Tibial artery (tissue), 4 donors: ENCODE data around the gene MARCKS.

Experiments used
- DNase-seq, 2 donors: peaks; one replicate each; pipeline ENCODE4 v3.0.0-alpha.2; 2019
- H3K27ac ChIP-seq, 2 donors: fragments of 200-600 bp; sonication (generic) in 1 of 2; 1 replicate in 1 of 2; 2 replicates in 1 of 2; pipeline ENCODE4 v1.5.1; 2018 to 2019; ENCODE audit warnings: mild to moderate bottlenecking in 1 of 2
- H3K27me3 ChIP-seq, 2 donors: fragments of 200-600 bp; sonication (generic) in 1 of 2; one replicate each; pipeline versions ENCODE4 v1.5.1 to v1.6.0; 2016 to 2019
- H3K36me3 ChIP-seq, 3 donors: fragments of 200-600 bp; sonication (generic) in 2 of 3; one replicate each; pipeline ENCODE4 v1.5.1; 2016 to 2019; ENCODE audit warnings: mild to moderate bottlenecking in 2 of 3
- H3K4me1 ChIP-seq, 4 donors: fragments of 200-600 bp; sonication (generic) in 2 of 4; 1 replicate in 3 of 4; 2 replicates in 1 of 4; pipeline ENCODE4 v1.5.1; 2016 to 2019
- H3K4me3 ChIP-seq, 2 donors: fragments of 200-600 bp; sonication (generic) in 1 of 2; 1 replicate in 1 of 2; 2 replicates in 1 of 2; pipeline ENCODE4 v1.5.1; 2018 to 2019; ENCODE audit warnings: mild to moderate bottlenecking in 2 of 2
- H3K9me3 ChIP-seq, 3 donors: fragments of 200-600 bp; sonication (generic) in 1 of 3; one replicate each; pipeline ENCODE4 v1.5.1; 2016 to 2019
- intact Hi-C: fragments of 100-400 bp; cut with DNase I; formaldehyde crosslinking; loops from one replicate; pipeline ENCODE4 v1.15.0; 2023; ENCODE audit warnings: low total_unique reads
- TF ChIP-seq, protein P1 (sequence below), 2 experiments: fragments of 200-600 bp in 1 of 2; fragments of 450-650 bp in 1 of 2; IDR thresholded peaks; one replicate each; pipeline ENCODE4 v1.5.1; 2017 to 2019; ENCODE audit warnings: antibody characterized with exemption in 2 of 2, mild to moderate bottlenecking in 1 of 2, moderate library complexity in 1 of 2

Gene MARCKS

DNA sequence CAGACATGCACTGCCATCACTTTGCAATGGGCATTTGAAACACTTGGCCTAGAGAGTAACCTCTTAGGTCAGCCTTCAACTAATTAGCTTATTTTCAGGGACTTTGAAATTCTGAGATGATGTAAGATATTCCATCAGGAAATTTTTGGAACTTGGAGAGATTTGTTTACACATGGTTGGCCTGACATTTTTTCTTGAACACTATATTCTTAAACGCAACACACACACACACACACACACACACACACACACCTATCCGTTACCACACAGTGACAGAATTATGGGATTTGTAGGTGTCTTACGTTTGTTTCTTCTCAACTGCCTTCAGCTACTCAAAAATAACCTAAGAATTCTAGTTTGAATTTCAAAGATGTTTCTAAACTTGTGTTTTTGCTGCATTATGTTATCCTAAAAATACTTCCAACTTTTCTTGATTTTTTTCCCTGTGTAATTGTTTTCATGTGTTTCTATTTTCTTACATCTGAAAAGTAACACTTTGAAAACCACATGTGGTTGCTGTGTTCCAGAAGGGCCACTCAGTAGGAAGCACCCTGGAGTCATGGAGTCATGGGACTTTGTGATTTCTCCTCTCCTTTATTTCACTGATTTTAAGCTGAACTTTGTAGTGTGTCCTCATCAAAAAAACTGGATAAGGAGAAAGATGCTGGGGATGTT lies 31.9 kb downstream of the MARCKS start:
- DNase-seq = no peak
- H3K36me3 ChIP-seq = no peaks in the 10 kb centered on the region
- no peaks in the 10 kb centered on the region for H3K27me3 ChIP-seq
- no peak overlapping the region for H3K27ac ChIP-seq
- no peak overlapping the region for H3K4me3 ChIP-seq
- intact Hi-C loops = no loop called here
- H3K4me1 ChIP-seq = no peaks in the 10 kb centered on the region
- TF ChIP-seq, protein P1, sequence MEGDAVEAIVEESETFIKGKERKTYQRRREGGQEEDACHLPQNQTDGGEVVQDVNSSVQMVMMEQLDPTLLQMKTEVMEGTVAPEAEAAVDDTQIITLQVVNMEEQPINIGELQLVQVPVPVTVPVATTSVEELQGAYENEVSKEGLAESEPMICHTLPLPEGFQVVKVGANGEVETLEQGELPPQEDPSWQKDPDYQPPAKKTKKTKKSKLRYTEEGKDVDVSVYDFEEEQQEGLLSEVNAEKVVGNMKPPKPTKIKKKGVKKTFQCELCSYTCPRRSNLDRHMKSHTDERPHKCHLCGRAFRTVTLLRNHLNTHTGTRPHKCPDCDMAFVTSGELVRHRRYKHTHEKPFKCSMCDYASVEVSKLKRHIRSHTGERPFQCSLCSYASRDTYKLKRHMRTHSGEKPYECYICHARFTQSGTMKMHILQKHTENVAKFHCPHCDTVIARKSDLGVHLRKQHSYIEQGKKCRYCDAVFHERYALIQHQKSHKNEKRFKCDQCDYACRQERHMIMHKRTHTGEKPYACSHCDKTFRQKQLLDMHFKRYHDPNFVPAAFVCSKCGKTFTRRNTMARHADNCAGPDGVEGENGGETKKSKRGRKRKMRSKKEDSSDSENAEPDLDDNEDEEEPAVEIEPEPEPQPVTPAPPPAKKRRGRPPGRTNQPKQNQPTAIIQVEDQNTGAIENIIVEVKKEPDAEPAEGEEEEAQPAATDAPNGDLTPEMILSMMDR (IDR thresholded peaks at IDR 0.05) = no peak
- H3K9me3 ChIP-seq = no peaks in the 10 kb centered on the region

GRCh38 chr6:113893451-113893850 lies 36.3 kb downstream of the MARCKS start:
- Histone ChIP-seq H3K4me1 (no peaks in the 10 kb centered on the region), H3K4me3 (no peak overlapping the region), H3K9me3 (no peaks in the 10 kb centered on the region), H3K27me3 (no peaks in the 10 kb centered on the region), H3K36me3 (no peaks in the 10 kb centered on the region), H3K27ac (no peak overlapping the region)
- TF ChIP-seq, protein P1 (IDR thresholded peaks at IDR 0.05) = no peak
- intact Hi-C loops = no loop called here
- DNase-seq = no peak

- no peaks in the 10 kb centered on the region for H3K27me3 ChIP-seq
Observed at GRCh38 chr6:113893866-113894265, 36.7 kb downstream of the MARCKS start.

DNA sequence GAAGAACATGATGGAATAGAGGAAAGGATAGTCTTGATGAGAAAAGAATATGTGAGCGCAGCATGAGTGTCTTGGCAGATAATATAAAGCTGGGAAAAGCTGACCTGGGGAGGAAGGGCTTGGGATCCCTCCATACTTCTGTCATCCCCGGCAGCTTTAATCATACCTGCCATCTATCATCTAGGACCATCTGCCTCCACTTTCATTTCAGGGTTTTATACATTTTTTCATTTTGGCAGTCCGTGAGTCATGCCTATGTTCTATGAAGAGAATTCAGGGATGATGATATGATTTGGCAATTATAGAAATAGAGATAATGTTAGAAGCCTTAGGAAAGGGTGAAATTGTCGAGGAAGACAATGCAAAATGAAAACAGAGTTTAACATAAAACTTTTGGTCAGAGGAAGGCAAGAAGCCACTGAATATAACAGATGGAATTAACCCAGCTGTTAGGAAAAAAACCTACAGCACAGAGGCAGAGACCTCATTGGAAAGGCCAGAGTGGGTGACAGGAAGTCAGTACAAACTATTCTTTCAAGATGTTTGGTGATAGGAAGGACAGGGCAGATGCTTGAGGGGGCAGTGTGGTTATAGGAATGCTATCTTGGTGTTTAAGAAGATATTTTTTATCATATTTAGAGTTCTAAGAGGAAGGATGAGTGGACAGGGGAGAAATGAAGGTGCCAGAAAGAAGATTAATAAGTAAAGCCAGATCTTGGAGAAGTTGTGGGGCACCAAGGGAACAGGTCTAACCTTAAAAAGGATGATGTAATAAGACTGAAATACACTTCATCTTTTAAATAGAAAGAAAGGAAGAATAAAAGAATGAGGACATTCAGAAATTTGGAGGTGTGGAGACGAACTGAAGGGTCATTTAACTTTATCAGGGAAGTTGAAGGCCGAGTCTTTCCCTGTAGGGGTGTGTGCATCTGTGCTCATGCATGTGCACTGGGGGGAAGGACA lies 37.8 kb downstream of the MARCKS start:
- Histone ChIP-seq H3K27me3 (no peaks in the 10 kb centered on the region), H3K36me3 (no peaks in the 10 kb centered on the region), H3K4me1 (no peaks in the 10 kb centered on the region), H3K4me3 (no peak overlapping the region), H3K27ac (no peak overlapping the region), H3K9me3 (no peaks in the 10 kb centered on the region)
- intact Hi-C loops = no loop called here
- no peak for DNase-seq
- TF ChIP-seq, protein P1 (IDR thresholded peaks at IDR 0.05) = no peak

More at GRCh38 chr6:113893866-113894265, 36.7 kb downstream of the MARCKS start:
- no peaks in the 10 kb centered on the region for H3K9me3 ChIP-seq
- no peaks in the 10 kb centered on the region for H3K36me3 ChIP-seq
- no peak for DNase-seq
- TF ChIP-seq, protein P1 (IDR thresholded peaks at IDR 0.05) = no peak
- H3K4me1 ChIP-seq = no peaks in the 10 kb centered on the region
- intact Hi-C loops = no loop called here
- no peak overlapping the region for H3K4me3 ChIP-seq
- H3K27ac ChIP-seq = no peak overlapping the region

GRCh38 chr6:113901482-113901881 lies 44.3 kb downstream of the MARCKS start:
- intact Hi-C loops = no loop called here
- no peaks in the 10 kb centered on the region for H3K27me3 ChIP-seq
- no peaks in the 10 kb centered on the region for H3K36me3 ChIP-seq
- H3K4me3 ChIP-seq = no peak overlapping the region
- DNase-seq = no peak
- H3K27ac ChIP-seq = no peak overlapping the region
- H3K4me1 ChIP-seq = peaks cover 0 to 11% (median 6%) of the 10 kb centered on the region in 4 donors
- H3K9me3 ChIP-seq = no peaks in the 10 kb centered on the region
- TF ChIP-seq, protein P1 (IDR thresholded peaks at IDR 0.05) = no peak
